NK-92 treated with Interleukin-12 subunit alpha and Interleukin-12 subunit beta, amount 100 ng/mL, for 24 hours (cell line): ENCODE data around the gene SMARCD2.
"Not testable (repeated sequence)": the region's sequence is repeated elsewhere in the genome, so short reads cannot be mapped to it uniquely, and the experiment has no call there.

Experiments
- DNase-seq: peaks from one replicate; lab custom pipeline; 2025; lab: John Stamatoyannopoulos, UW

SMARCD2 gene

DNA sequence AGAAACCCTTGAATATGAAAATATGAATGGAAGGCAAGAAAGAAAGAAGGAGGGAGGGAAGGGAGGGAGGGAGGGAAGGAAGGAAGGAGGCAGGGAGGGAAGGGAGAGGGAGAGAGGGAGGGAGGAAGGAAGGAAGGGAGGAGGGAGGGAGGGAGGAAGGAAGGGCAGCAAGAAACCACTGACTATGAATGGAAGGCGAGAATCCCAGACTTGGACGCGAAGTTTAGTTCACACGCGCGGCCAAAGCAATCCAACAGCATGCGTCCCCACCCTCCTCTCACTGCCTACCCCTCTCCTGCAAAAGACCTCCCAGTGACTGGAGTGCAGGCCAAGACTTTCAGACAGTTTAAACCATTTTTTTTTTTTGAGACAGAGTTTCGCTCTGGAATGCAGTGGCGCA, 7.9 kb upstream of the SMARCD2 start:
- no peak for DNase-seq

DNA sequence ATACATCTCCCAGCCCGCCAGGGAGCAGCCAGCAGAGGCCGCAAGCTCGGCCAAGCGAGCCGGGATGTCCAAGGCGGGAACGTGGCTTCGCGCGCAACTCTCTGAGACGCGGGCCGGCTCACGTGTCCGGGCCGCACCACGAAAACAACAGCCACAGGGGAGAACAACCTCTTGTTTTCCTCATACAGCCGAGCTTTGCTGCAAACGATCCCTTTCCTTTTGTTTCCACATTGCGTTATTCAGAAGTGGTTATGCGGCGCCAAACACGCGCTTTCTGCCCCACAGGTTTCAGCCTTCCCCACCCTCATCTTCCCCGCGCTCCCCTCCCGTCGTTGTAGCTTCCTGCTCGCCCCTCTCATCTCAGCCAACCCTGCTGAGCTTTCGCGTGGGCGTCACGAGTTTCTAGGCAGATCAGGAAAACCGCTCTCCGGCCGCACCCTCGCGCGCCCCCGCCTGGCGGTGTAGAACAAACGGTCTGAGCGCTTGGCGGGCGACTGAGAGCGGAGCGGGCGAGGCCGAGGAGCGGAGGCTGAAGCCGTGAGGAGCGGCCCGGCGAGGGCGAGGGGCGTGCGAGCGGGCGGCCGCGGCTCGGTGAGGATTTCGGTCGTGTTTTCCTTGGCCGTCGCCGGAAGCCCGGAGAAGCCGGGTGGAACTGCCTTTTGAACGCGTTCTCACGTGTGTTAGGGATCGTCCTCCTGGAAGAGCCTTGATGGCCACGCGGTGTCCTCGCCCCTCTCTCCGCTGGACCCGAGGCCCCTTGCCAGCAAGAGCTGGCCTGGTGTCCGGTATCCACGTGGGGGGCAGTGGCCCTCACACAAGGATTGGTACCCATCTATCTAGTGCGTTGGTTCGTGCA, 6.6 kb upstream of the SMARCD2 start:
- DNase-seq = peak; percentile 57

DNA sequence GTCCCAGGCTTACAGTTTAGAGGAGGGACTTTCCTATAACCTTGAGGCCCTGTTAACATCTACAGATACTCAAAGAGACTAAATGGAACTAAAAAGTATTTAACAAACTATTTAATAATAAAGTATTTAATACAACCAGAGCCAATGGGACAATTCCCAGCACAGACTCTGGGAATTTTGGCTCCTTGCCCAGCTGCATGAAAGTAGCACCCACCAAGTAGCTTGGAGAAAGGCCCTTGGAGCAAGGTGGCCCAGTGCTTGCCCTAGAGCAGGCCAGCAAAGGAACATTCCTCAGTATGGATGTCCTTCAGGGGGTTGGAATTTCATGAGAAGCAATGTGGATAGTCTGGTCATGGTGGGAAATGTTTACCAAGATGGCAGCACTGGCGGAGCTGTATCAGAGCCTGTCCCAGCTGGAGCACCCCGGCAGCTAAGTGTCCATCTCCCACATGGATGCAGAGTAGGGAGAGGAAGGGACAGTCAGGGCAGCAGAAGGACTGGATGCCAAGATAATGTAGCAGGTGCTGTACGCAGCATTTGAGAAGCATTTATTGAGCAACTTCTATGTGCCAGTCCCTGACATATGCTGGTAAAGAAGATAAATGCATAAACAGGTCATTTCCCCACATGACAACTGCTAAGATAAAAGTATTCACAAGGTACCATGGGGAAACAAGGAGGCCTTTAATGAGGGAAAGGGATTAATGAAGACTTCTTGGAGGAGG, 5.2 kb upstream of the SMARCD2 start:
- DNase-seq = no peak

DNA sequence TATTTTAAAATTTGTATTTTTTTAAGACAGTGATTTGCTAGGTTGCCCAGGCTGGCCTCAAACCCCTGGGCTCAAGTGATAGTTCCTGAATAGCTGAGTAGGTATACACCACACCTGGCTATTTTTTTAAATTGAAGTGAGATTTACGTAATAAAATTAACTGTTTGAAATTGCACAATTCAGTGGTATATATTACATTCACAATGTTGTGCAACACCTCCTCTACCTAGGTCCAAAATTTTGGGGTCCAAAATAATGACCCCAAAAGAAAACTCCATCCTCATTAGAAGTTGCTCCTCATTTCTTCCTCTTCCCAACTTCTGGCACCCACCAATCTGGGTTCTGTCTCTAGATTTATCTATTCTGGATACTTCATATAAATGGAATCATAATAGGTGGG, 3.0 kb upstream of the SMARCD2 start:
- no peak for DNase-seq

DNA sequence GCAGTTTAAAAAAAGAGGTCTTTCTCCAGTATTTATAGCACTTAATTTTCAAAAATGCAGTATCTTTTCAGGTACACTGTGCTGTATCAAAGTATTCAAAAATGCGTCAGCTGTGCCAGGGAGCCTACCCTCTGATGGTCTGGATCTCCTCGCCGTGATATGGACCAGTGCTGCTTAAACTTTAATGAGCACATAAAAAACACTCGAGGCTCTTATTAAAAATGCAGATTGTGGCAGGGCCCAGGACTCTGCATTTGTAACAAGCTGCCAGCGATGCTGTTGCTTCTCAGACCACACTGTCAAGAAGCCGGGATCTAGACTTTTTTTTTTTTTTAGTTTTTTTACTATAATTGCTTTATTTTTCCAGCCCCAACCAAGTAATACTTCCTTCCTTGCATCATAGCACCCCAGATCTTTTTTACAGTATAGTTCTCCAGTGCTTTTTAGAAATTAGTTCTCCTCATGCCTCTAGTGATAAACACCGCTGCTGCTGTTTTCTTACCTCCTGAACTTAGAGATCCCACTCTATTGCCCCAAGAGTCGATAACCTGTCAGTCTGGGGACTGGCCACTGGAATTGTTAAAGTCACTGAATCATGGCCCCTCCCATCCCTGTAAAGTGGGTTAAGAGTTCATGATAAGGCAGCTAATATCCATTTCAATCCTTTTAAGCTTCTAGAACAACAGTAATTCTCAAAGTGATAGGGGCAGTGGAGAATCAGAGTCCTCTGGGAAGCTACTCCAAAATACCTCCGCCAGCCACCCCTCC, 1.6 kb upstream of the SMARCD2 start:
- DNase-seq = no peak

DNA sequence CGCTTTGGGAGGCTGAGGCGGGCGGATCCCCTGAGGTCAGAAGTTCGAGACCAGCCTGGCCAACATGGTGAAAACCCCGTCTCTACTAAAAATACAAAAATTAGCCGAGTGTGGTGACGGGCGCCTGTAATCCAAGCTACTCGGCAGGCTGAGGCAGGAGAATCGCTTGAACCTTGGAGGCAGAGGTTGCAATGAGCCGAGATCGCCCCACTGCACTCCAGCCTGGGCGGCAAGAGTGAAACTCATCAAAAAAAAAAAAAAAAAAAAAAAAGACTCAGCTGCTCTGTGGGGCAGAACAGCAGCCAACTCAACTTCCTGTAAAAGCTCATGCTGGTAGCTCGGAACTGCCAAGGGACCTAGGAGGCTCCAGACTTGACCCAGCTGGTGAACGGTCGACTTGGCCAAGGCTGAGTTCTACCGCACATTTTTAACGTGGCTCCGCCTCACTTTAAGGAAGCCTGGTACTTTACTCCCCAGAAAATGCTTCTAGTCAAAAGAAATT, 953 bp upstream of the SMARCD2 start:
- DNase-seq = not testable (repeated sequence)

DNA sequence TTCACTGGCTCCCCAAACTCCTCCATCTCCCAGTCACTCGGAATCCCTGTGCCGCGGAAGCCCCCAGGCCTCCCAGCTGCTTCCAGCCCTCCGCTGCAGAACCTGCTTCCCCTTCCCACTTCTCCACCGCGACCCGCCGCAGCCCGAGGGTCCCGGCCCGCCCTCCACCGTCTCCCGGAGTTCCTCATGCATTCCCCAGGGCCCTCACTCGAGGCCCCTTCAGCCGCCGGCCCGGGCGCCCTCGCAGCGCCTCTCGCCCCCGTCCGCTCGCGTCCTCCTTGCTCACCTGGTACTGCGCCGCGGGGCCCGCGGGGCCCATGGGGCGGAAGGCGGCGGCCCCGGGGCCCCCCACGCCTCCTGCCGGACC, 329 bp downstream of the SMARCD2 start:
- no peak for DNase-seq

DNA sequence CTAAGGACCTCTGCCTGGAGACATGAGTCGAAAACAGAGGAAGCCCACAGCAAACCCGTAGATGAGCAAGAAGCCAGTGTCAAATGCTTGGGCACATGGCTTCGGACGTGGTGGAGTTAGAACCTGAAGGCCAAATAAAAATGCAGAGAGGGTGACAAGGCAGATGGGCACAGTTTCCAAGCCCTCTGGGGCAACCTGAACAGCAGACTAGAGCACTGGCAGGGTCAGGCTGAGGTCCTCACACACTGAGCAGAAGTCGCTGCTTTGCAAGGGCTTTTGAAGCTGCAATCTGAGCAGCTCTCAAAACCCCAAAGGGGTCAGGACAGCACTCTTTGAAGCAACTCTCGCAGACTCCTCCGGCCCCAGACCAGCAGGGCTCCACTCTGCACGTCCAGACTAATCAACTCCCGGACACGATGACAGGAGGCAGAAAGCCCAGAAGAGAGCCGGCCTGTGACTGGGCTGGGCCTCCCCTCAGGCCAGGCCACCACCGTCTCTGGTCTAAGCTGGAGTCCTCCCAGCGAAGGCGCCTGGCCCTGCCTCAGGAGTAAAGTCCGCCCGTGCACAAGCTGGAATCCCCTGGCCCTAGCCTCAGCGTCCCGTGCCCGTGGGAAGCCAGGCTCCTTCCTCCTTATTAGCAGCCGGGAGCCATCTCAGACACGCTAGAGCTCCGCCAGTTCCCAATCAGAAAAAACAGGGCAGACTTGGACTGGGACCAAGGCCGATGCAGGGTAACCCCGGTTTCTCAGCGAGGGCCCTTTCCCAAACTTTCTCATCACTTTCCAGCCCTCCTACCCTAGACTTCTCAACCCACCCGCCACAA, 924 bp downstream of the SMARCD2 start:
- no peak for DNase-seq

DNA sequence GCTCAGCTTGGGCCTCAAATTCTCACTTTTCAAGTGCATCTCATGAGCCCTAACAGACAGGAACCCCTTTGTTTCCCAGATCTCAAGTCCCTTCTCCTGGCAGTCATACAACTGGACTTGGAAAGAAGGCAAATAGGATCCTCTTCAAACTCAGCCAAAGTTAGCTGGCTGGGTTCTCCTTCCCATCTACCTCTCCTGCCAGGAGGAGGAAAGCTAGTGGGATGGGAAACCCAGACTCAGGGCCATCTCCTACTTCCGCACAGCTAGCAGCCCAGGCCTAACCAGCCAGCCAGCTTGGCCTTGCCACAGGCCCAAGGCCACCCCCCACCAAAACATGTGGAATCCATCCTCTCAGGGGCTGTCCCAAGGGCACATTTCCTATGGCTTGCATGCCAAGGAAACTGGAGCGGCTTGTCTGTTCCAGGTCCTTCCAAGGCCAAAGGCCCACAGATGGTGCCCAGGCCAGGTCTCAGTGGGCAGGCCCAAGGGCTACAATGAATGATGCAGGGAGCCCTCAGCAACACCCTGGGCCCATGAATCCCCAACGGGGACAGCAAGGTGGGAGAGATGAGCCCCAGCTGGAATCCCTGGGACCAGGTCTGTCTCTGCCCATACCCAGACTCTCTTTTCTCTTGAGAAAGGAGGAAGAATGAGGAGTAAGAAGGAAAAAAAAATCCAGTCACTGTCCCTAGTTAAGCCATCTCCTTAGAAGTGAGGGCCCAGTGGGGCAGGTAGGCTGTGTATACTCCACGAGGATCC, 1.7 kb downstream of the SMARCD2 start:
- DNase-seq = no peak

DNA sequence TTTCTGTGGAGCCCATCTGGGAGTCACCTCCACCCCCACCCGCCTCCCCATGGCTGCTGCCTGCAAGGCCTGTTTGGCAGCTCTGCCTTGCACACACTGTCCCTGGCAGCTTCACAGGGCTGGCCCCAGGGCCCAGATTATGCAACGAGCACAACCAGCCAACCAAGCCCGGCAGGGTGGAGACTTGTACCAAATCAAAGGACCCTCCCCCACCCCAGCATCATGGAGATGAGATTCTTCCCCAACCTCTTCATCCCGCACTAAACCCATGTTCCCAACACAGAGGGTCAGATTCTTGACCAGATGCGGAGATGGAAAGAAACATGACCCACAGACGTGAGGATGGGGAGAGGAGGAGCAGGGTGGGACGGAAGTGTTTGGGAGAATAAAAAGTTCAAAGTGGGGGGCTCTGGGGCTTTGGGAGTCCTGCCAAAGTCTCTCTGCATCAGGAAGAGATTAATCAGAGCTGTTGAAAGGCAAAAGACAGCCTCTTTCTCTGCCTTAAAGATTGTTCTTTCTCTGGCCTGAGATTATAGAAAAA, 3.8 kb downstream of the SMARCD2 start:
- DNase-seq = no peak

DNA sequence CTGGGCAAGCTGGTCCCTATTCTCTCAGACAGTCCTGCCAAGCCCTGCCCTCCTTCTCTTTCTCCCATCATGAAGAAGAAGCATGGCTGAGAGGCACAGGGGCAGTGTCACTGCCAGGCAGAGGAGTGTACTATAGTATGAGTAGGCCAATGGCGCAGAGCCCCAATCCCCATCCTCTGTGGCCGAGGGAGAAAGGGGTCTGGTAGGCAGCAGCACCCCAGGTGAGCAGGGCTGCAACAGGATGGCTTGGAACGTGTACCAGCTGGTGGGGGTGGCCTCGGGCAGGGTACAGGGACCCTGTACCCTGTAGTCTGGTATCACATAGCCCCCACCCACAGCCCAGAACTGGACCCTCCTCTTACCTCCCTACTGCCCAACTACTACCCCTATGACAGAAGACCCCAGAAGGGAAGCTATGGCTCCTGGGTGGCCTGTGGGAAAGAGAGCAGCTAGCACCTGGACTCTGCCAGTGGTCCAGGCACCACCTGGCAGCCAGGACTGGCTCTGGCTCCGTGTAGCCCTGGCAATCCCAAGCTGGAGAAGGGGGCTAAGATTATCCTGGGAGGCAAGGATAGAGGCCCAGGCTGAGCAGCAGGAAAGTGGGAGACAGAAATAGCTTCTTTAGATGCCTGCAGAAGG, 4.4 kb downstream of the SMARCD2 start:
- DNase-seq = no peak

DNA sequence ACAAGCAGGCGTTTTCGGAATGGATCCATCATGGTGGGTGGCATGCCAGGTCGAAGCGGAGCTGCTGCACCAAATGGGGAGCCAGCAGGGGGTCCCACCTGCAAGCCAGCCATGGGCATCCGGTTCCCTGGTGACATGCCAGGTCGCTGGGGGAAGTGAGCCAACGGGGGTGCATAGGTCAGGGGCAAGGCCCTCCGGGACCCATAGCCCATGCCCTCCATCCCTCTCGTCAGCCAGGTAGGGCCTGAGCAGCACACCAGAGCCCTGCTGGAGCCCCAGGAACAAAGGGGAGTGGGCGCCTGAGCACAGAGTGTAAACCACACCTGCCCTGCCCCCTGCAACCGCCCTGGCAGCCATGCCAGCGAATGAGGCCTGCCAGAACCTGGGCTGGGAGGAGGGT, 5.0 kb downstream of the SMARCD2 start:
- no peak for DNase-seq

DNA sequence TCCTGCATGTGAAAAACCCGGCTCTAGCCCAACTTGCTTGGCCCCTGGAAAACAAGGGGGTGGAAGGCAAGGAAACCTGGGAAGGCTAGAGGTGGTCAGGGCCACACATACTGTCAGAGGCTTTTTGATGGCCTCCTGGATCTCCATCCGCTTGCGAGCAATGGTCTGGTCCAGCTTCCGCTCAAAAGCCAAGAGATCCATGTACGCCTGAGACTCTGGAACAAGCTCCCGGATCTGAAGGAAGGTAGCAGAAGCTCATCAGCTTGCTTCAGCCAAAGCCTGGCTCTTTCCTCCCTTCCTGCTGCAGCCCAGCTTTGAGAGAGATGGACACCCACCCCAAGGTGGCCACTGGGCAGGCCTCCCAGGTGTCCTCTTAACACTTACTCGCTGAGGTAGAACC, 5.7 kb downstream of the SMARCD2 start:
- no peak for DNase-seq

DNA sequence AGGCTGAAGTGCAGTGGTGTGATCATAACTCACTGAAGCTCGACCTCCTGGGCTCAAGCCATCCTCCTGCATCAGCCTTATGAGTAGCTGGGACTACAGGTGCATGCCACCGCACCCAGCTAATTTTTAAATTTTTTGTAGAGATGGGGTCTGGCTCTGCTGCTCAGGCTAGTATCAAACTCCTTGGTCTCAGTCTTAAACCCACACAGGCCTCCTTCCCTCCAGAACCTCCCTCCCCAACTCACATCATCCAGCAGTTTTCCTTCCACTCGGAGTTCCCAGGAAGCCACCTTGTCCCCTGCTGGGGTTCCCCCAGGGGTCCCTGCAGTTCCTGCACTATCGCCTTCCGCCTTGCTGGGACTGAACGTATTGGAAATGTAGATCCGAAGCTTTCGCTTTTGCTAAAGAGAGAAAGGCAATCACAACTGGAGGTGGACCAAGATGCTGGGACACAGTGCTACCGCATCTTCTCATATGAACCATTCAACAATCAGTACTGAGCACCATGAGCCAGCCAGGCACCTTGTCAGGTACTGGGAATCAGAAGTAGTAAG, 7.2 kb downstream of the SMARCD2 start:
- DNase-seq = no peak

DNA sequence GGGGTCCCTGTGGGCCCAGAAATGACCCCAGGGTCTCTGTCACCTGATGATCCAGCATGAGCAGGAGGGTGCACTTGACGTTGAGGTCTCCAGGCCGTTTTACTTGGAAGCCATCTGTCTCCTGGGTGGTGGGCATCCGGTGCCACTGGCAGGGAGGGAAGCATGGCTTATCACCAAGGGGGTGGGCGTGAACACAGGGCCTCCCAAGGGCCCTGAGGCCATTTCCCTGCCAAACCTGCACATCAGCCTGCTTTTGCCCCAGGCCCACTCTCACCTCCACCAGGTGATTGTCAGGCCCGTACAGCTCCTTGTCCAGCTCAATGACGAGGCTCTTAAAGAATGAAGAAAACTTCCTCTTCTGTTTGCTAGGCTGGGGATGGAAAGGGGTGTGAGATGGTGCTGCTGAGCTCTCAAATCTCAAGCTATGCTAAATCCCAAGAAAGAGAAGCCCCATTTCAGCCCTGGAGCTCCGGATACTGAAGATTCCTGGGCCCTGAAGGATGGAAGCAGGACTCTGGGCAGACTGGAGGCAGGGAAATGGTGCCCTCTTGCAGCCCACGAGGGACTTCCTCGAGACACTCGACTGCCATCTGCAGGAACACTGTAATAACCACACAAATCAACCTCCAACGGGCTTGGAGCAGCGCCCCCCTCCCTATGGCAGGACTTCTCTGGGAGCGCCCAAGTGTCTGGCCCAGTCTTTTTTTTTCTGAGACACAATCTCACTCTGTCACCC, 7.9 kb downstream of the SMARCD2 start:
- no peak for DNase-seq

DNA sequence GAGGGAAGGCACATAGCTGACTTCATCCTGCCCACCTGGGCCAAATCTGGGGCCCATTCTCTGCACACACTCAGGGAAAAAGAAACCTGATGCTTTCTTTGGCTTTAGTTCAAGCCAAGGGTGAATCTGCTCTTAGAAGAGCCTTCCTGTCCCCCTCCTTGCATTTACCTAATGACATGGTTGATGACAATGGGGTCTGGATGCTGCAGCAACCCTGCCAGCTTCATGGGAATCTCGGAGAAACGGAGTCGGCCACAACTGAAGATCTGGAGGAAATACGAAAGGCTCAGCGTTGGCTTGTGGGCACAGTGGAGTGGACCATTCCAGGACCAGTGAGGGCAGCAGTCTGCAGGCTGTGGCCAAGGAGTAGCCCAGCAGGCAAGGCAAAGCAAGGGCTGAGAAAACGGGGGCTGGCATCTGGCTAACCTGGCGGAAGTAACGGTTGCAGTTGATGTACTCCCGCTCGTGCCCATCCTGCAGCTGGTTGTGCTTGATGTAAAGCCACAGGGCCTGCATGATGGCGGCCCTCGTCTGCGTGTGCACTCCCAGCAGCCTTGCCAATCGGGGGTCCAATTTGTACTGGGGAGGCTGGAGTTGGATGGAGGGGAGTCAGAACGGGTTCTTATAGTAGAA, 8.6 kb downstream of the SMARCD2 start:
- no peak for DNase-seq

DNA sequence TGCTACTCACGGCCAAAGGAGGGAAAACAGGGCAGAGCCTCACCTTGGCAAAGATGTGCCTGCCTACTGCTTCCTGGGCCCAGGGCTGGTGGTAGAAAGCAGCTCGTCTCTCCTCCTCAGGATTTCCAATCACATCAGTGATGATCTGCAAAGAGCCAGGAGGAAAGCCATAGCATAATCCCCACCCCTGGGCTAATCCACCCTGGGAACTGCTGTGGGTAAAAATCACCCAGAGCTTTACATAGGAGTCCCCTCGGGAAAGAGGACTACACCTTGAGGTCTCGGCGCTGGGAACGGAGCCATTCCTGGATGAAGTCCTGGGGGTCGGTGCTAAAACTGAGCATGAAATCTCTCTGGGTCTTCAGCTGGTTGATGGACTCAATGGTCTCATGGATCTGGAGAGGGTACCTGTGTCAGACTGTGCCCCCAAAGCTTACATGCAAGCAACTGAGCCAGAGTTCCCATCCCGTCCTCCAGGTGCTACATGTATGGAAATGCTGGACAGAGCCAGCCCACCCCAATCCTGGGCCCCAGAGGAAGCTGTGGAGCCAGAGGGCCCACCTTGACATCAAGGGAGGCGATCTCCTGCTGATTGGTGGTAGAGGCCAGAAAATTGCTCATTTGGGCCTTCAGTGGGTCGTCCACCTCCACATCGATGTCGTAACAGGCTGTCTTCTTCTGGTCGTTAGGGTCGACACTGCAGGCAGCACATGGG, 9.3 kb downstream of the SMARCD2 start:
- no peak for DNase-seq

DNA sequence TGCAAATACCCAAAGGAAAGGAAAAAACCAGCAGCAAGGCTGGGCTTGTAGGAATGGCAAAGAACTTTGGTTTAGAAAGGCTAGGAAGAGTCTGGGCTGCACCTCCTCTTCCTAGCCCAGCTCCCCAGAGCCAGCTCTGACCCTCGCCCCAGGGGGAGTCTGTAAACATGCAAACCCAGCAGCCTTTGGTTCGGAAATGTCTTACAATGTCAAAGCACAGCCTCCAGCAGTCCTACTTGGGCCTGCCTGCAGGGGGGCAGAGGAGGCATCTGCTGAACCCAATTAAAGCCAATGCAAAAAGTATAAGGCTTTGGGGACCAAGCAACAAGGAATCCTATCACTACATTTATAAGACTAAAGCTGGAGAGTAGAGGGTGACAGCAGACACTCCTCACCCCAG, 10.0 kb downstream of the SMARCD2 start:
- DNase-seq = no peak
